ENCODE results near the gene EHD3. TPM values are rescaled to one million over a fixed set of nuclear protein-coding genes. Genes with fewer than 3 reads are reported as not detected.

Gene EHD3
- total and polyA plus RNA-seq, 2 of the 4 experiments (the other 2 are of a cell fraction) = 29.1 to 39.8 TPM

DNA sequence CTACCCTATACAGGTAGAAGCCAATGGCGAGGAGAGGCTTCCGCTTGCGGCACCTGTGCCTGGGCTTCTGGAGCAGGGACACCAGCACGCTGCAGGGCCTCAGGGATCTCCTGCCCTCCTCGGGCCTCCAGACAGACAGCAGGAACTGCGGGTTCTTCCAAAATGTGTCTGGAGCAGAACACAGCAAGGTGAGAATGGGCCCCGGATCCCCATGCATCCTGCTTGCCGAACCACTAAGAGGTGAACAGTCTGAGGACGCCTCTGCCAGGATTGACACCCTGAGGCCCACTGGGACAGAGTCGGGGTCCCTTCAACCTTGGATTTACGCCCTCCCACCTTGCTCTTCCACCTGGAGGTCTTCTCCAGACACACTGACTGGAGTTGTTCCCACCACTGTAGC lies 42.0 kb upstream of the EHD3 start:
- H3K4me3 ChIP-seq (ENCODE audit: insufficient read depth, low read depth, low read length) = no peak overlapping the region
- no peak for DNase-seq
- H2BK20ac ChIP-seq (ENCODE audit: low read depth, low read length) = no peak overlapping the region
- H4K91ac ChIP-seq (ENCODE audit: insufficient read depth, low read depth, low read length) = no peak overlapping the region
- no peaks in the 10 kb centered on the region for H3K9me1 ChIP-seq (ENCODE audit: insufficient read depth, low read length)
- no peak overlapping the region for H2AK5ac ChIP-seq (ENCODE audit: low read depth, low read length)
- no peak overlapping the region for H3K14ac ChIP-seq (replicated peaks; ENCODE audit: low read depth, low read length)
- H2AFZ ChIP-seq (replicated peaks; ENCODE audit: low read length, poor library complexity) = no peak overlapping the region
- H4K8ac ChIP-seq (ENCODE audit: low read depth in 2 of 2, low read length in 2 of 2) = no peak overlapping the region
- H2BK120ac ChIP-seq (ENCODE audit: low read depth, low read length) = no peak overlapping the region
- H4K5ac ChIP-seq (ENCODE audit: low read depth, low read length) = no peak overlapping the region
- in situ Hi-C loops (cut with MboI; ENCODE audit: low sequenced_read_pairs) = no loop called here
- no peaks in the 10 kb centered on the region for H3K9me3 ChIP-seq (ENCODE audit: control insufficient read depth, insufficient read depth, low read length)
- TF ChIP-seq NFE2L2 (IDR thresholded peaks at IDR 0.05; ENCODE audit: low read depth, low read length) (no peak), CHD1 (IDR thresholded peaks at IDR 0.05; ENCODE audit: low read depth, low read length) (no peak), RAD21 (IDR thresholded peaks at IDR 0.05; ENCODE audit: low read length) (no peak), MXI1 (IDR thresholded peaks at IDR 0.05; ENCODE audit: borderline replicate concordance, low read depth, low read length) (no peak), POLR2A (IDR thresholded peaks at IDR 0.05; ENCODE audit: low read depth, low read length) (no peak), RCOR1 (IDR thresholded peaks at IDR 0.05; ENCODE audit: insufficient replicate concordance, low read length) (no peak), FOS (IDR thresholded peaks at IDR 0.05; ENCODE audit: low read depth, low read length) (no peak), BHLHE40 (IDR thresholded peaks at IDR 0.05; ENCODE audit: low read depth, low read length) (no peak), SMC3 (IDR thresholded peaks at IDR 0.05; ENCODE audit: low read depth, low read length) (no peak), MAFK (IDR thresholded peaks at IDR 0.05; ENCODE audit: low read depth, low read length) (no peak)
- TF ChIP-seq, protein P1, sequence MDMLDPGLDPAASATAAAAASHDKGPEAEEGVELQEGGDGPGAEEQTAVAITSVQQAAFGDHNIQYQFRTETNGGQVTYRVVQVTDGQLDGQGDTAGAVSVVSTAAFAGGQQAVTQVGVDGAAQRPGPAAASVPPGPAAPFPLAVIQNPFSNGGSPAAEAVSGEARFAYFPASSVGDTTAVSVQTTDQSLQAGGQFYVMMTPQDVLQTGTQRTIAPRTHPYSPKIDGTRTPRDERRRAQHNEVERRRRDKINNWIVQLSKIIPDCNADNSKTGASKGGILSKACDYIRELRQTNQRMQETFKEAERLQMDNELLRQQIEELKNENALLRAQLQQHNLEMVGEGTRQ (IDR thresholded peaks at IDR 0.05; ENCODE audit: low read depth, low read length) = no peak
- TF ChIP-seq, protein P2, sequence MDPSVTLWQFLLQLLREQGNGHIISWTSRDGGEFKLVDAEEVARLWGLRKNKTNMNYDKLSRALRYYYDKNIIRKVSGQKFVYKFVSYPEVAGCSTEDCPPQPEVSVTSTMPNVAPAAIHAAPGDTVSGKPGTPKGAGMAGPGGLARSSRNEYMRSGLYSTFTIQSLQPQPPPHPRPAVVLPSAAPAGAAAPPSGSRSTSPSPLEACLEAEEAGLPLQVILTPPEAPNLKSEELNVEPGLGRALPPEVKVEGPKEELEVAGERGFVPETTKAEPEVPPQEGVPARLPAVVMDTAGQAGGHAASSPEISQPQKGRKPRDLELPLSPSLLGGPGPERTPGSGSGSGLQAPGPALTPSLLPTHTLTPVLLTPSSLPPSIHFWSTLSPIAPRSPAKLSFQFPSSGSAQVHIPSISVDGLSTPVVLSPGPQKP (IDR thresholded peaks at IDR 0.05; ENCODE audit: borderline replicate concordance, low read depth, low read length) = no peak
- H2BK5ac ChIP-seq (ENCODE audit: low read depth, low read length, poor library complexity, severe bottlenecking) = no peak overlapping the region
- no peak overlapping the region for H3K56ac ChIP-seq (ENCODE audit: extremely low read depth, insufficient read depth, low read length)
- intact Hi-C loops (cut with micrococcal nuclease) = no loop called here
- dilution Hi-C loops (cut with HindIII; ENCODE audit: low sequenced_read_pairs, unreplicated experiment) = no loop called here
- no peak overlapping the region for H2AK9ac ChIP-seq (replicated peaks; ENCODE audit: low read depth, low read length, poor library complexity)
- H3K36me3 ChIP-seq (ENCODE audit: control insufficient read depth, insufficient read depth, low read length) = no peaks in the 10 kb centered on the region
- CTCF ChIA-PET = interaction anchor here (0.6 kb wide), 1 partner anchor 12 kb away, joined by 4 read pairs; no protein-coding TSS in a partner anchor
- H3K79me1 ChIP-seq (ENCODE audit: low read depth in 1 of 2, low read length in 2 of 2) = no peaks in the 10 kb centered on the region
- POLR2A ChIA-PET (ENCODE audit: unreplicated experiment) = no interaction called here
- H3K4ac ChIP-seq (ENCODE audit: low read depth, low read length) = no peak overlapping the region
- H3K4me1 ChIP-seq (ENCODE audit: control insufficient read depth, insufficient read depth, low read length) = no peaks in the 10 kb centered on the region
- no peak overlapping the region for H3K18ac ChIP-seq (ENCODE audit: low read depth, low read length)
- 62% methylated on average over 9 of the region's 11 CpGs; no CpG with 5 or more reads in 1 of the 2 experiments for WGBS, 2 experiments (ENCODE audit: extremely low coverage in 2 of 2, insufficient read length in 1 of 2)
- peaks cover 10% of the 10 kb centered on the region for H3K27me3 ChIP-seq (ENCODE audit: control insufficient read depth, insufficient read depth, low read length)
- no peak overlapping the region for H3K4me2 ChIP-seq (ENCODE audit: low read depth, low read length)
- no peaks in the 10 kb centered on the region for H4K20me1 ChIP-seq (ENCODE audit: insufficient read depth, low read length)
- no peak for ATAC-seq (ENCODE audit: low read depth)
- no peak overlapping the region for H3K9ac ChIP-seq (ENCODE audit: low read depth, low read length)
- H3K23ac ChIP-seq (ENCODE audit: low read depth, low read length) = no peak overlapping the region
- H3K27ac ChIP-seq (ENCODE audit: insufficient read depth, low read length) = no peak overlapping the region
- BruUV-seq (replicated peaks) = no TSS peak
- H2BK15ac ChIP-seq (ENCODE audit: low read depth, low read length) = no peak overlapping the region
